ENCODE results near the gene GPR55.

The GPR55 gene

DNA sequence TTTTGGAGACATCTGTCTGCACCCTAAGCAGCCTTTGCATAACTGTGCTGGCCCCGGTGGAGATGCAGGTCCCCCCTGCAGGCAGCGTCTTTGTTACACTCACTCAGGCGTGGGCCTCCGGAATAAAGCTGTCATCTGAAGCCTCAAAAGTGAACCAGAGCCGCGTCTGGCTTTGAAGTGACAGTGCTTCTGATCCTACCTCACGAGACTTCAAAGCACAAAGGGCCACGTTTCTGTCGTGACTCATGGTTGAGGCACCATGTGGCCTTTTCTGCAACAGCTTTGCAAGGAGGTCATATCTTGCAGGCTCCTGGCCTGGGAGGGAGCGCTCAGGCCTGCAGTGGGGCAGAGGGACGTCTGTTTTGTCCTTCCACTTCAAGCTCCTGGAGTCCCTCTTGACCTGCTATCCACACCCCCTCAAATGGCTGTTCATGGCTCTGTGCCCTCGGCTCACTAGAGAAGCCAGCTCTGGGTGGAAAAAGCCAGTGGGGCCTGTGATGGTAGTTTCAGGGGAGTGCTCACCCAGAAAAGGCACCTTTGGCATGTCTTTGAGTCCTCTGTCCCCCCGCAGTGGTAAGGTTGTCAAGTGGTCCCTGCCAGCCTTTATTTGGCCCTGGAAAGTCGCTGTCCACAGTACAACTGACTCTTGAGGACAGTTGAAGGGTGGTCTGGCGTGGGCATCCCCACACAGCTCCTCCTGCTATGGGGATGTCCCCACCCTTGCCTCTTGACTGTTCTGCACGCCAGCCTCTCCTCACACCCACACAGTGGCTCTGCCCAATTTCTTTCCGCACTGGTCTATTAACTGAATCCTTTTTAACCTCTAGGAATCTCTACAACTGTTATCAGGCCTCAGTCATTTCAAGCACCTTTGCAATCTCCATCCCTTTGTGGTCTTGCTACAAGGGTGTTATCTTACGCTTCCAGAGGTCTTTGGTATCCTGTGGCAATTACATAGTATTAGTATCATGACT is 19.3 kb downstream of the GPR55 start:
- Histone ChIP-seq H3K27ac (peak overlapping the region in 1 of 21 experiments; percentile 50), H3K4me3 (no peak overlapping the region)

DNA sequence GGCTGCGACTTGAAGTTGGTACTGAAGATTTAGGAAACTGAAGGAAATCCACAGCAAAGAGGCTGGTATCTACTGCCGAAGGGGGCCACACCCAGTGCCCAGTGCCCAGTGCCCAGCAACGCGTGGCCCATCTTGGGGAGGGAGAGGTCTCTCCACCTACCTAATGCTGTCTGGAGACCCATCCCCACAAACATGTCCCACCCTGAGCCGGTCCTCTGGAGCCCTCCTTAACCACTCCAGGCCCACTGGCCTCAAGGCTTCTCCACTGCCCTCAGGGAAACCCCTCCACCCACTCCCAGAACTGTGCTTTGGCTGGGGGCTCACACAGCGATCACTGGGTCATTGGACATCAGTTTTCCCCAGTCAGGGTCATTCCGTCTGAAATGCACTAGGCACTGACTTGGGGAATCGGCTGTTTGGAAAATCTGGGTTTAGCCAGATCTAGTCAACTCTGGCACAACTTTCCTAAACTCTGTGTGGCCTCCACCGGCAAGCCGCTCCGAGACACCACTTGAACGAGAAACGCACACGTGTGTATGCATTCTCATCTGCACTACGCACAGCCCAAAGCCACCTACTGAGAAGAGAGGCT is 20.1 kb downstream of the GPR55 start:
- no peak overlapping the region for H3K4me3 ChIP-seq
- peak overlapping the region in 2 of 21 experiments; percentile 42 to 50 for H3K27ac ChIP-seq

- no peak overlapping the region for H3K27ac ChIP-seq
- H3K4me3 ChIP-seq, result no peak overlapping the region
Measured at GRCh38 chr2:230903231-230904150, 21.6 kb downstream of the GPR55 start.

- Histone ChIP-seq H3K27ac (no peak overlapping the region), H3K4me3 (no peak overlapping the region)
Measured at GRCh38 chr2:230902180-230902899, 22.7 kb downstream of the GPR55 start.

DNA sequence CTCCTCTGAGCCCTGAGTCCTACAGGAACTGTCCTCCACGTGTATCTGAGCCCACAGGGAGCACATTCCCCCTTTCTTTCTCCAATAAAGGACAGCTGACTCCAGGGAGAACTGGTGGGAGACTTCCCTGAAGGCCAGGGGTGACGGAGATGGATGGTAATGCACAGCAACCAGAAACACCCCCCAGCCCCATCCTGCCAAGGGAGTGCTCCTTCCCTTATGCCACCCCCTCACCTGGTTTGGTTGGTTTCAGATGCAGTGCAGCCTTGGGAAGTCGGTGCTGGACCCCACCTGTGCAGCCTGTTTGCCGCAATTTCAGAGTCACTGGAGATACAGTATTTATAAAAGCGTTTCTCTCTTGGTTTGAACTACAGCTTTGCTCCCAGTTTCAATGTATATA is 24.0 kb downstream of the GPR55 start:
- Histone ChIP-seq H3K4me3 (no peak overlapping the region), H3K27ac (no peak overlapping the region)

DNA sequence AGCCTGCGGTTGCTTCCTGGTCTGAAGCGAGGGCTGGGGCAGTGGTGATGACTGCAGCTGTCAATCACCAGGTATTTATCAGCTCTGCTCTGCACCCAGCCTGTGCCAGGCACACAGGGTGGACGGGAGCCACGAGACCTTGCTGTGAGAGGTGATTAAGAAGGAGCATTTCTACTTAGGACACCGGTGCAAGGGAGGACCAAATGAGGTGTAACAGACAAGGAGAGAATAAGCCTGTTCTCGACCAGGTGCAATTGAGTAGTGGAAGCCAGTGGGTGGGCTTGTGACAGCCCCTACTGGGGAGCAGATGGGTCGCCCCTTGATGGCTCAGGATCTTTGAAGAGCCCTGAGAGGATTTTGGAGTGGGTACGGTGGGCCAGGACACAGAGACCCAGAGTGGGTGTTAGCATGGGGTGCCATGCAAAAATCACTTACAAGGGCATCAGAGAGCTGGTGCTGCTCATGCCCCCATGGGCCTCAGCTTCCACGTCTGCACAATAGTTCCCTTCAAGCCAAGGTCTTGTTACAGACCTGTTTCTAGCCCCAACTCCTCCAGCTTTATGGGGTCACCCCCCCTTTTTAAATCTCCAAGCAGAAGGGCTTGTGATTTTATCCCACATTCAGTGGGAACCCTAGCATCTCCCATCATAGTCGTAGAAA is 24.6 kb downstream of the GPR55 start:
- H3K27ac ChIP-seq, result no peak overlapping the region
- no peak overlapping the region for H3K4me3 ChIP-seq

DNA sequence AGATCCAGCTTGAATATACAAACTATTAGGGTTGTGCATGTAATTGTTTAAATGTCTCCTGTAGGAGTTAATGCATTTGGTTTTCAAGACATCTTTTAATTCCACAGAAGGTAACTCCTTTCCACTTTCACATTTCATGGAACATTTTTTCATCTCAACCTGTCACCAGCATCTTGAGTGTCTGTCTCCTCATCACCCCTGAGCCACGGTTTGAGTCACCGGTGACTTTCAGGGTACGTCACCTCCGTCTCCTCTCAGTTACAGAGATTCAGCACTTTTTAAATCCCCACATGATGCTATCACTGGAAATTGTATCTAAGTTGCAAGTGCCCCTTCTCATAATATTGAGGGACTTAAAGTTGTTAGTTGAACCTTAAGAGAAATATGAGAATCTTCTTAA is 25.3 kb downstream of the GPR55 start:
- no peak overlapping the region for H3K27ac ChIP-seq

DNA sequence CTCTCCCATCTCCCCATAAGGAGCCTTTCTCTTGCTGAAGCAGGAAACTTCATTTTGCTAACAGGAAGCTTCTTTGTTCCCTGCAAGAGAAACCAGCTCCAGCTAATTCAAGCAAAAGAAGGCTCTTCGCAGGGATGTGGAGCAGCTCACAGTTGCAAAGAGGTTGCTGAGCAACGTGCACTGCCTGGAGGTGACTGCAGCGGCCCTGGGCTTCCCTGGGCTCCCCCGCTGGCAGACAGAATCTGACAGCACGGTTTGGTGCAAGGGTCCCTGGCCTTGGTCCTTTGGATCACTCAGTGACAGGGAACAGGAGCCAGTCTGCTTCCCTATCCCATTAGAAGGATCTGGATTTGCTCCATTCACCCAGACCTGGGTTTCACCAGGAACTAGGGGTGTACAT is 25.8 kb downstream of the GPR55 start:
- no peak overlapping the region for H3K4me3 ChIP-seq
- H3K27ac ChIP-seq, result no peak overlapping the region

More for the DNA sequence above, 25.3 kb downstream of the GPR55 start:
- H3K4me3 ChIP-seq, result no peak overlapping the region

DNA sequence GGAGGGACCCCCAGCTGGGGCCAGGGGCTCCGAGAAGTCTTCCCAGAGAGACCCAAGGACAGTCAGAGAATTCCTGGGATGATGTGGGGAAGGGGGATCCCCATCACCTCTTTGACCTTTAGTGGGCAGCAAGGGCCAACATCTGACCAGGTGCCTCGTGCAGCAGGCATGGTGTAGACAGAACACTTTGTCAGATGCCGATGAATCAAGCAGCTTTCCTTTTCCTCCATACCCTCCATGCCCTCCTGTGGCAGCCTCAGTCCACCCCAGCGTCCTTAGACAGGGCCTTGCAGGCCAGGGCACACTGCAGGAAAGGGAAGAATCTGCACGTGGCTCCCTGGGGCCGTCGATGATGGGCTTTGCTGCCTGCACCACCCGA is 26.3 kb downstream of the GPR55 start:
- Histone ChIP-seq H3K4me3 (no peak overlapping the region), H3K27ac (no peak overlapping the region)

DNA sequence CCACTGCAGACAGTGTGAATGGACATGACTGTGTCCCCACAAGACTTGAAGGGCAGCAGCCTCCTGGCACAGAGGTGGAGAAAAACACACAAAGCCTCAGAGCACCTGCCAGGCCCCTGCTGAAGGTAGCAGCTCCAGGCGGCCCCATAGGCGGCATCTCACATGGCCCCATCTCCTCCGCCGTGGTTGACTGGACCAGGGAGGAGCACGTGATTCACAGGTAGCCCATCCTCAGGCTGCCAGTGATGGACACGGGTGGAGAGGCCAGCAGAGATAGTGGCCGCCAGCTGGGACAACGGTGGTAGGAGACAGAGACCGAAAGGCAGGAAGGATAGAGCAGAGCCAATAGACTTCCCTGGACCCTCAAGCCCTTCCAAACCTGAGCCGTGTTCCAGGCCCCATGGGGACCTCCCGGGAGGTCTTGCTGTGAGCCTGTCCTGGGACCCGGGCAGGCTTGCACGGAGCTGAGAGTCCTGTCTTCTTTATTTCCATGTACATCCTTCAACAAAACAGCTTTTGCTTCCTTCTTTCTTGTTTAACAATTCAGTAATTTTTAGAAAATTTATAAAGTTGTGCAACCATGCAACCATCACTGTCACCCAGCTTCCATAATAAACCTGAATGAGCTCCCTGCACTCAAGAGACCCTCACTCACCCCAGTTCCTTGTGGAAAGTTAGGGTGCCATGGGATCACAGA is 26.9 kb downstream of the GPR55 start:
- H3K27ac ChIP-seq, result no peak overlapping the region

DNA sequence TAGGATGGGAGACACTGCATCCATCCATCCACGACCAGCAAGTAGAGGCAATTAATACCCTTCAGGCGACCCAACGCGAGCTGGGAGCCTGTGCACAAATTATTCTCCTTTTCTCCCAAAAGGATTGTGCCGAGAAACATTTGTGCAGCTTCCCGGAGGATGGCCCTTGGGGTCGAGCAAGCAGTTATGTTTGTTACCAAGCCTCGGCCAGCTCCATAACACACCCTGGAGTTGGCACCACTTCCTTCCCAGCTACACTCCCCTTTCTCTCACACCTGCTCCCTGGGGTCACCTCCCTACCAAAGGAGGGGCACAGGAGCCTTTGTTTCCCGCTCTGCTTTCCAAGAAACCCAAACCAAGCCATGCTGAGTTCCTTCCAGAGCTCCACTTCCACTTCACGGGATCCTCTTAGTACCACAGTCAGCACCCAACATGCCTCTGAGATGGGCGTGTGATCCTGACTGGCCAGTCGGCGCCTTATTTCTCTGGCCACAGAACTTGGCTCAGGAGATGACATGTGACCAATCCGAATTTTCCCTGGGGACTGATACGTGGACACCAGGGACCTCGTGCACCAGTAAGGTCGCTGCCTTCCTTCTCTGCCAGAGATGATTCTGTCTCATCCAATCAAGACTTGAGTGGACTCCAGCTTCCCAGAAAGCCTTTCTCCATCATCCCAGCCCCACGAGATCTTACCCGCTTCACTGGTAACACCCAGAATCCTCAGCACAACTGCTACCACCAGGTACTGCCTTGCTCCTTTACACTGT is 28.5 kb downstream of the GPR55 start:
- no peak overlapping the region for H3K27ac ChIP-seq

More for the DNA sequence above, 26.9 kb downstream of the GPR55 start:
- H3K4me3 ChIP-seq, result no peak overlapping the region

GRCh38 chr2:230895536-230896345 is 29.3 kb downstream of the GPR55 start:
- no peak overlapping the region for H3K27ac ChIP-seq

More for the DNA sequence above, 28.5 kb downstream of the GPR55 start:
- H3K4me3 ChIP-seq, result no peak overlapping the region

DNA sequence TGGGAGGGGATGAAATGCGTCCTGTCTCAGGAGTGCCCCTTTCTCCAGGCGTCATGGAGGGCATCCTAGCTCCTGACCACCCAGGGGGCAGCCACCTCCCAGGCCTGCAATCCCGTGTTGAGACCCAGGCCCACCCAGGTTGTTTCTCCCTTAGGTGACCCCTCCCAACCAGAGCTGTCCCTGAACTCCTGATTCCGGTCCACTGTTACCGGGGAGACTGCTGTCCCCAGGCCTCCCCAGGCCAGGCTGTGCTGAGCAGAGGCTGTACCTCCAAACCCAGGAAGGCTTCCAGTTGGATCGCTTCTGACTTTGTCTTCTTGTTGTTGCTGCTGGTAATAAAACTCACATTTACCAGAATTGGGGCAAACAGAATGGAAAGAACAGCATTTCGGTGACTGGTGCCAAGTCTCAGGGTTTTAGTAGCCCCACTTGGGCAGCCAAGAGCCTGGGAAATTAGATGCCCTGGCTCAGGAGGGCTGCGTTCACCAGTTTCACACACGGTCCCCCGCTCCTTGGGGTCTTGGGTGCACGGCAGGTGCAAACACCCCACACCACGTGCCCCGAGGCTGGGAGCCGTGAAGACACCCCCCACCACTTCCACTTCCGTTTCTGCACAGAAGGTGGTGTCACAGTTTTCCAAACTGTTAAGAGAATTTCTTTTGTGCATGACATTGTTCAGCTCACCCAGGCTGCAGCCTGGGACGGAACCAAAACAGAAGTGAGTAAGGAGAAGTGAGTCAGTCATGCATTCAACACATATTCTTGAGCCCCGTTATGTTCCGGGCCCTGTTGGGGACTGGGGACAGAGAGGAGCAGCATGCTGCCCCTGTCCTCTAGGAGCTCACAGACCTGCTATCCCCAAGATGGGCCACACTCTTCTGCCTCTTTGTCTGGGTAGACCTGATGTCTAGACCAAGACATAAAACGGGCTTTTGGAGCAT is 30.9 kb downstream of the GPR55 start:
- no peak overlapping the region for H3K4me3 ChIP-seq
- peak overlapping the region in 2 of 21 experiments; percentile 46 to 51 for H3K27ac ChIP-seq

More at GRCh38 chr2:230895536-230896345, 29.3 kb downstream of the GPR55 start:
- H3K4me3 ChIP-seq, result no peak overlapping the region

GRCh38 chr2:230893338-230893737 is 31.7 kb downstream of the GPR55 start:
- H3K27ac ChIP-seq, result peak overlapping the region in 2 of 21 experiments; percentile 13 to 46
- no peak overlapping the region for H3K4me3 ChIP-seq

GRCh38 chr2:230891509-230891908 is 33.5 kb downstream of the GPR55 start:
- no peak overlapping the region for H3K27ac ChIP-seq
- H3K4me3 ChIP-seq, result no peak overlapping the region

DNA sequence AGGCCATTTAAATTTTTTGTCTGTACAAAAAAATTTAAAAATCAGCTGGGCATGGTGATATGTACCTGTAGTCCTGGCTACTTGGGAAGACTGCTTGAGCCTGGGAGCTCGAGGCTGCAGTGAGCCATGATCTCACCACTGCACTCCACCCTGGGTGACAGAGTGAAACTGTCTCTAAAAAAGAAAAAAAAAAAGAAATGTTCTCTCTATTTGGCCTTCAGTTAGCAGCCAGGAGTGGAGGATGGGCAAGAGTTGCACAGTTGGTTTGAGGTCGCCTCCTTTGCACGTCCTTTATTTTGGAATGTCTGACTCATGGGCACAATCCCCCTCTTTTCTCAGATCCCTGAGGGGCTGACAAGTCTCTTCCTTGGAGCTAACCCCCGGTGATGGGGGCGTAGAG is 34.0 kb downstream of the GPR55 start:
- H3K4me3 ChIP-seq, result no peak overlapping the region
- H3K27ac ChIP-seq, result no peak overlapping the region

All from skin epidermis (tissue), 12 donors.